HG03039 (cell line): ENCODE results near the gene SLC30A2.

Experiments used
- ATAC-seq: cut with Tn5 transposase; IDR thresholded peaks from one replicate; pipeline ENCODE4 v1.9.1; 2021; ENCODE audit warnings: mild to moderate bottlenecking, moderate library complexity; ENCODE audit not compliant: unreplicated experiment

The SLC30A2 gene

GRCh38 chr1:26041978-26042377 lies 3.9 kb downstream of the SLC30A2 start:
- ATAC-seq = no peak

DNA sequence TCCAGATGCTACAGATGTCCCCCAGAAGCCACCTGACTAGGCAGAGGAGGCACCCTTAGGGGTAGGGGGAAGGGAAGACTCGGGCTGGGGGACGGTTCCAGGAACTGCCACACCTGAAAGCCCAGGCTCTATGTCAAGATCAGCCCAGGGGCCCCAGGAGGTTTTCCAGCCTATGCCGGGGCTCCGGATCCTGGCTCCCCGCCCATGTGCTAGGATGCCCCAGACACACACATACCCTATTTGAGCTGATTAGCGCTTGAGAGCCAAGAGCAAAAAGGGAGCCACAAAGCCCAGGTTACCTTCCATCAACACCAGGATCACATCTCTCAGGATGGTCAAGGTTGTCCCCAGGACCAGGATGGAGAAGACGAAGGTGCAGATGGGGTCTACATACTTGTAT lies 4.5 kb downstream of the SLC30A2 start:
- ATAC-seq = no peak

- ATAC-seq = no peak
Measured at GRCh38 chr1:26038904-26039303, 7.0 kb downstream of the SLC30A2 start.

DNA sequence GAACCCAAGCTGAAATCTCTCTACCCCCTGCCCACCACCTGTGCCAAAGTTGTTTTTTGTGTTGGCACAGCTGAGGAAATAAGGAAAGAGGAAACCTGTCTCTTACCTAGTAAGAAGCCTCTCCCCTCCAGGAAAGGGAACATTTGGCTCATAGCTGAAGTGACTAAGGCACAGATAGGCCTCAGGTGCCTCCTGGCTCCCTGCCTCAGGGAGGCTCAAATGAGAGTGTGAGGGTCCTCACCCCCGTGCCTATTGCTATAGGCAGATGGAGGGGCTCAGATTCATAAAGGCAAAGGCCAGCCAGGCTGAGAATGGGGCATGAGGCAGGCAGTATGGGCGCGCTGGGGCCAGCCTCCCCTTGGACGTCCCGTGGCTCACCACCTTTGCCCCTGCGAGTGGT lies 7.4 kb downstream of the SLC30A2 start:
- no peak for ATAC-seq

DNA sequence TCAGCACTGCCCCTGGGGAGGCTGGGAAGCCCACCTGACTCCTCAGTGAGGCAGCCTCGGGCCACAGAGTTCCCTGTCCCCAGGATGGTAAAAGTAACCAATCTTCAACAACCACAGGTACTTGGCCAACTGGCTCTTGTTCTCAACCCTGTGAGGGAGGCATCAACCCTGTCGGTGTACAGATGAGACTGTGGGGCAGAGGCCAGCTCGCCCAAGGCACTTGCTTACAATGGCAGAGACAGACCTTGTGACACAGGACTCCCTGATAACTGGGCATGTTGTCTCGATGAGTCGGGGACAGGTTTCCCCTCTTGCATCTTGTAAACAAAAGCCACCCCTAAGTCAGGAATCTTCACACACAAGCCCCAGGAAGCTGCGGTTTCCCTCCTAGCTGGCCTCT lies 8.0 kb downstream of the SLC30A2 start:
- ATAC-seq = no peak

DNA sequence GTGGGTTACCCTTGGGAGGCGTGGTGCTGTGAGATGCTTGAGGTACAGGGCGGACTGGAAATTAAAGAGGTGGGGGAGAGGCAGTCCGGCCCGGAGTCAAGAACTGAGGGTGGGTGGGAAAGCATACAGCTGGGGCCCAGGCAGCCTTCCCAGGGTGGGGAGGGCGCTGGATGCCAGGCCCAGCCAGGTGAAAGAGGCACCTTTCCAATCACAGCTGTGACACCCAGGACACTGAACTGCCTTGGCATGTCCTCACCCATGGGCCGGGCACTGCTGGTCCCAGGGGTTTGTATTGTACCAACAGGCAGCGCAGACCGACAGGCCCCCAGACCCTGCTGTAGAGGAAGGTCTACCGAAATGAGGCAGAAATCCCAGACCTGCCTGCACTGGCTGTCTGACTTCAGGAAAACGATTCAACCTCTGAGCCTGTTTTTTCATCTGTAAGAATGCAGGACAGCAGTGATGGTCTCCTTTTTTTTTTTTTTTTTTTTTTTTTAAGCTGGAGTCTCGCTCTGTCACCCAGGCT lies 9.1 kb downstream of the SLC30A2 start:
- ATAC-seq = no peak

DNA sequence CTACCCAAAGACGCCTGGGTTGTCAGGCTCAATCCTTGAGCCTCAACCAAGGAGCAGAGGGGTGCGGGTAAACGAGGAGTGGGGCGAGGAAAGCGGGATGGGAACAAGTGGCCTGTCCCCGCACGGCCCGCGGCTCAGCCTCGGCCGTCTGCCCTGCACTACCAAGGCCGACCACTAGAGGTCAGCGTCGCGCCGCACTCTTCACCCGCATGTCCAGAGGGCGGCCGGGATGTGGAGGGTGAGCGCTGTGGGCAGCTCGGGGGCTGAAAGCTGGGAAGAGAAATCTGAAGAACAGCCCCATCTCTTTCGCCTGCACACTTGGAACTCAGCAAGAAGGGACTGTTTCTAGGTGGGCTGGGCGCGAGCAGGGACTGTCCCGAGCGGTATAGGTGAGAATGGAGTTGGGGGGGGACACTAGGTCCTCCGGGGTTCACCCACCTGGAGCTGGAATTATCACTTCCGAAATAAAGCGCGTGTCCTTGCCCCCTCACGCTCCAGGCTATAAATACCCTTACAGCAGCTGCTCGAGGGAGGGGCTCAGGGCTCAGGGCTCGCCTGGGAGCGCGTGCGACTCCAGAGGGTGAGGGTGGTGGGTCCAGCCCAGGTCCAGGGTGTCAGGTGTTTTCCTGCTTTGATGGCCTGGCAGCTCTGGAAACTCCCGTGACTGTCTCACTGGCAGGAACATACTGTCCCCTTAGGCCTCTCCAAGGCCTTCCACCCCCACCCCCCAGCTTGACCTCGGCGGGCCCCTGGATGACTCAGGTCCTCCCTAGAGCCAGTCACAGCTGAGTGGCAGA lies 9.8 kb downstream of the SLC30A2 start:
- ATAC-seq = peak; percentile 60

GRCh38 chr1:26035203-26035958 lies 10.5 kb downstream of the SLC30A2 start:
- peak; percentile 70 for ATAC-seq

- no peak for ATAC-seq
Measured at GRCh38 chr1:26034504-26035202, 11.3 kb downstream of the SLC30A2 start.

- no peak for ATAC-seq
Measured at GRCh38 chr1:26032656-26033357, 13.1 kb downstream of the SLC30A2 start.

- ATAC-seq = no peak
Measured at GRCh38 chr1:26031611-26032220, 14.2 kb downstream of the SLC30A2 start.

DNA sequence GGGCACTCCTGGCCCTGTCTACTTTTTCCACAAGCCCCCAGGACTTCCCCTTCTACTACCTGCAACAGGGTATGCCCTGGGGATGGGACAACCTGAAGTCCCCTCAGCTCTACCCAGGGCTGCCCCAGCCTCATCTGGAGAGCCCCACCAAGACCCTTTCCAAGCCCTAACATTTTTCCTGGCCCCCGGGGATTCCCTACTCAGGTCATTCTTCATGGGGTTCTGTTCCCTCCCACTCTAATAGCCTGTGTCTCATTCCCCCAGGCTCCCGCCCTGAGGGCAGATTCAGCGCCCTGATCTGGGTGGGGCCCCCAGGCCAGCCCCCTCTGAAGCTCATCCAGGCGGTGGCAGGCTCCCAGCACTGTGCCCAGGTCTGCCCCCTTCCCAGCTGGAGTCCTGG lies 14.7 kb downstream of the SLC30A2 start:
- no peak for ATAC-seq

DNA sequence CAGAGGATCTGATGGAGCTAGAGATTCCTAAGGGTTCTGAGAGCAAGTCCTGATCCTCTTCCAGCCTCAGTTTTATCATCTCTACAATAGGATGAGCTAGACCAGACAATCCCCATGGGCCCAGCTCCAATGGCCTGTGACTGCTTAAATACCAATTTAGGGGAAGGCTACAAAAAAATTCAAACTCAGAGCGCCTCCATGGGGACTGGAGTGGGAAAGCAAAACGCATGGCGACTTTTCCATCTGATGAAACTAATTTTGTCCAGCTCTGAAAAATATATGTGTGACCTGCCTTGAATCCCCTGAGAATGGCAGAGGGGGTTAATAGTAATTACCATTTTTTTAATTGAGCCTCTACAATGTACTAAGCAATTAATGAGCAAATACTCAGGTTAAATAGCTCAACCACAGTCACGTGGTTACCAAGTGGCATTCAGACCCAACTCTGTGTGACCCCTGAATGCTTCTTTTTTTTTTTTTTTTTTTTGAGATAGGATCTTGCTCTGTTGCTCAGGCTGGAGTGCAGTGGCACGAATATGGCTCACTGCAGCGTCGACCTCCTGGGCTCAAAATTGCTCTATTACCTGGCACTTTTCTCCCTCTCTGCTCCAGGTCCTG lies 15.9 kb downstream of the SLC30A2 start:
- ATAC-seq = no peak

DNA sequence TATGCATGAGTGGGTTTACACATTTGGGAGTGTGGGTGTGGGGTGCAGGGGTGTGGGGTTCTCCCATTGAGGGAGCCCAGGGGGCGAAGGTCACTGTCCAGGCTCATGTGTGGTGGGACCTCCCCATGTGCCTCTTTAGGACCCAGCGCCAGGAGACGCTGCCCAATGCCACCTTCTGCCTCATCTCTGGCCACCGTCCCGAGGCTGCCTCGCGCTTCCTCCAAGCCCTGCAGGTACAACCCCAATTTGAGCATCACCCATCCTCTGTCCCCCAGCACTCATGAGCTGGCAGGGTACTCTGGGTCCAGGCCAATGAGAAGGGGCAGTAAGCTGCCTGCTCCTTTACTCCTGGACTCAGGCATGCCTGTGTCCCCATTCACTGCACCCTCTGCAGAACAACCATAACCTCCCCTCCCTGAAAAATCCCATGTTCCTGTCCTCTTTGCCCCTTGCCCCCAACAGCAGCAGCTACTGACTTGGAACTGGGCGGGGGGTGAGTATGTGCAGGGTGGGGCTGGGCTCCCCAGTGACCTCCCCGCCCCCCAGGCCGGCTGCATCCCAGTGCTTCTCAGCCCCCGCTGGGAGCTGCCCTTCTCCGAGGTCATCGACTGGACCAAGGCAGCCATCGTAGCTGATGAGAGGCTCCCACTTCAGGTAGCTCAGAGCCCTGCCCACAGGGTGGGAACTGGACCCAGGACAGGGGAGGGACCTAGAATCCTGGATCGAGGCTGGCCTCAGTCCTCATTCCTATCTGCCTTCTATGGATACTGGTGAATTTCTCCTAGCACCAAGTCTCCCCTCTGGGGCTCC lies 16.7 kb downstream of the SLC30A2 start:
- ATAC-seq = no peak

DNA sequence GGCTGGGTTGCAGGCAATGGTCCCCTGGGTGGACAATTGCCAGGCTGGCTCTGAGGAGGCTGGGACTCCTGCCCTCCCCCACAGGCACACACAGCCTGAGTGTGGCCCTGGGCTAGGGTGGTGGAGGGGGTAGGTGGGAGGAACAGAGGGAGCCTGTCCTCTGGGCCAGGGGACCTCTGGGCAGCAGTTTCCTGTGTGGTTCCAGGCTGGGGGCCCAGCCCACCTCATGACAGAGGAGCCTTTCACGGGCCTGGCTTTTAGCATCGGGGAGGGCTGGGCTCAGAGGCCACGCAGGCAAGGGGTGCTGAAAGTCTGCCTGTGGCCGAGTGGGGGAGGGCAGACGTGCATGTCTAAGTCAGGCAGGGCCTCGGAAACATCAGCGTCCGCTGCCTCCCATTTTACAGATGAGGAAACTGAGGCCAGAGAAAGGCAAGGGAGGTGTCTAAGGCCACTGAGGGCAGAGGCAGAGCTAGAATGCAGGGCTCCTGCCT lies 17.4 kb downstream of the SLC30A2 start:
- ATAC-seq = no peak

DNA sequence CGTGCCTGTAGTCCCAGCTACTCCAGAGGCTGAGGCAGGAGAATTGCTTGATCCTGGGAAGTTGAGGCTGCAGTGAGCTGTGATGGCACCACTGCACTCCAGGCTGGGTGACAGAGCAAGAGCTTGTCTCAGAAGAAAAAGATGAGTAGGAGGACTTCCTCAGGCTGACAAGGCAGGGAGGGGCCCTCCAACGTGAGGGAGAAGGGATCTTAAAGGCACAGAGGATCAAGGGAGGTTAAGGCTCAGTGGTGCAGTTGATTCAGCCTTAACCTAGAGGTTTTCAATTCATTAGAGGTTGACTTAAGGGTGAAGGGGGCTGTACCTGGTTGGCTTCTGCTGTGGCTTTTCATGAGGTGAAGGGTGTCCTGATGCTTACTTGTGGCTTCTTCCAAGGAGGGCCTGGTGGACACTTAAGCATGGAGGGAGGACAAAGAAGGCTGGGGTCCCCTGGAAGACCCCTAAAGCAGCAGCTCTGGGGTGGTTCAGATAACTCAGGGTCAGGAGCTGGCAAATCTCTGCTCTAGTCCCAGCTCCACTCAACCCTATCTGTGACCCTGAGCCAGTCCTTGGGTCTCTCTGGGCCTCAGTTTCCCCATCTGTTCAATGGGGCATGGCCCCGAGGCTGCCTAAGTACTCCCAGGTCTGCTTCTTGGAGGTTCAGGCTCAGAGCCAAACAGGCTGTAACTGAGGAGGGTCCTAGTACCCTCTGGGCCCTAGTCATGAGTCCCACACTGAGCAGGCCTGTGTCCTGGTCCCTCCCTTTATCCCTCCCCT lies 18.0 kb downstream of the SLC30A2 start:
- ATAC-seq = no peak

- no peak for ATAC-seq
Measured at GRCh38 chr1:26025517-26025916, 20.4 kb downstream of the SLC30A2 start.

GRCh38 chr1:26025060-26025459 lies 20.9 kb downstream of the SLC30A2 start:
- no peak for ATAC-seq
